HCT116 (cell line): ENCODE data around the gene CLDN15.

Source experiments
- ELF1 ChIP-seq: IDR thresholded peaks from 2 replicates; pipeline ENCODE4 v1.6.1; 2012; ENCODE audit warnings: low read depth, borderline replicate concordance
- JUND ChIP-seq: IDR thresholded peaks from 2 replicates; pipeline ENCODE4 v1.6.1; 2012
- MAX ChIP-seq: IDR thresholded peaks from 2 replicates; pipeline ENCODE4 v1.6.1; 2012
- POLR2A ChIP-seq: IDR thresholded peaks from 2 replicates; pipeline ENCODE4 v1.7.0; 2011; ENCODE audit warnings: borderline replicate concordance; ENCODE audit not compliant: insufficient read depth, insufficient read length; ENCODE audit errors: extremely low read depth
- POLR2AphosphoS5 ChIP-seq: IDR thresholded peaks from 2 replicates; pipeline ENCODE4 v1.6.1; 2011; ENCODE audit warnings: mild to moderate bottlenecking, low read depth, low read length, moderate library complexity
- RAD21 ChIP-seq: IDR thresholded peaks from 2 replicates; pipeline ENCODE4 v1.6.1; 2012; ENCODE audit warnings: low read depth, mild to moderate bottlenecking
- SIN3A ChIP-seq: IDR thresholded peaks from 2 replicates; pipeline ENCODE4 v1.6.1; 2012; ENCODE audit warnings: low read depth
- SP1 ChIP-seq: IDR thresholded peaks from 2 replicates; pipeline ENCODE4 v1.6.1; 2012; ENCODE audit warnings: low read depth
- ZFX ChIP-seq: fragments of 450-650 bp; IDR thresholded peaks from 2 replicates; pipeline ENCODE4 v1.6.1; 2017
- ZNF274 ChIP-seq: fragments of 200-500 bp; sonication (Bioruptor generic); IDR thresholded peaks from 2 replicates; pipeline ENCODE4 v1.6.1; 2014; ENCODE audit warnings: mild to moderate bottlenecking, low read depth, low read length, inconsistent platforms
- TF ChIP-seq, protein P1 (sequence below), 3 experiments: fragments of 200-600 bp in 1 of 3; sonication (generic) in 1 of 3; IDR thresholded peaks in 2 of 3; conservative IDR thresholded peaks in 1 of 3; 2 replicates each; pipeline ENCODE4 v1.5.1; 2012 to 2017; ENCODE audit warnings: low read depth in 2 of 3, low read length in 2 of 3, antibody characterized with exemption in 1 of 3, borderline replicate concordance in 1 of 3, control low read depth in 1 of 3, mild to moderate bottlenecking in 1 of 3, mixed read lengths in 1 of 3, mixed run types in 1 of 3, moderate library complexity in 1 of 3; ENCODE audit not compliant: insufficient read depth in 1 of 3
- TF ChIP-seq, protein P2 (sequence below): IDR thresholded peaks from 2 replicates; pipeline ENCODE4 v1.6.1; 2012

DNA sequence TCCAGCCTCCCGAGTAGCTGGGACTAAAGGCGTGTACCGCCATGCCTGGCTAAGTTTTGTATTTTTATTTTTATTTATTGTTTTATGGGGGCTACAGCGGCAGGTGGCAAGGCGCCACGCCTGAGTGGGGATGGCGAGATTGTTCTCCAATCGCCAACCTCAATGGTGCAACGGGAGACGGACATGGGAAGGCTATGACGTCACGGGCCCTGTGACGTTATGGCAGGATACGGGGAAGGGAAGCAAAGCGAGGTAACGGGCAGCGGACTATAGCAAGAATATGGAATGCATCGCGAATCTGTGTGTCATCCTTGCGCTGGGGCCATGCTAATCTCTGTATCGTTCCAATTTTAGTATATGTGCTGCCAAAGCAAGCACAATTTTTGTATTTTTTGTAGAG lies 32.1 kb upstream of the CLDN15 start:
- no peak for TF ChIP-seq ZNF274
- no peak for TF ChIP-seq POLR2AphosphoS5
- no peak for TF ChIP-seq SP1
- no peak for TF ChIP-seq ZFX
- TF ChIP-seq, protein P1, sequence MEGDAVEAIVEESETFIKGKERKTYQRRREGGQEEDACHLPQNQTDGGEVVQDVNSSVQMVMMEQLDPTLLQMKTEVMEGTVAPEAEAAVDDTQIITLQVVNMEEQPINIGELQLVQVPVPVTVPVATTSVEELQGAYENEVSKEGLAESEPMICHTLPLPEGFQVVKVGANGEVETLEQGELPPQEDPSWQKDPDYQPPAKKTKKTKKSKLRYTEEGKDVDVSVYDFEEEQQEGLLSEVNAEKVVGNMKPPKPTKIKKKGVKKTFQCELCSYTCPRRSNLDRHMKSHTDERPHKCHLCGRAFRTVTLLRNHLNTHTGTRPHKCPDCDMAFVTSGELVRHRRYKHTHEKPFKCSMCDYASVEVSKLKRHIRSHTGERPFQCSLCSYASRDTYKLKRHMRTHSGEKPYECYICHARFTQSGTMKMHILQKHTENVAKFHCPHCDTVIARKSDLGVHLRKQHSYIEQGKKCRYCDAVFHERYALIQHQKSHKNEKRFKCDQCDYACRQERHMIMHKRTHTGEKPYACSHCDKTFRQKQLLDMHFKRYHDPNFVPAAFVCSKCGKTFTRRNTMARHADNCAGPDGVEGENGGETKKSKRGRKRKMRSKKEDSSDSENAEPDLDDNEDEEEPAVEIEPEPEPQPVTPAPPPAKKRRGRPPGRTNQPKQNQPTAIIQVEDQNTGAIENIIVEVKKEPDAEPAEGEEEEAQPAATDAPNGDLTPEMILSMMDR (IDR thresholded peaks at IDR 0.05 in 2 of 3, conservative IDR thresholded peaks at IDR 0.05 in 1 of 3; ENCODE audit: borderline replicate concordance in 1 of 3, insufficient read depth in 1 of 3, low read depth in 2 of 3, low read length in 2 of 3) = no peak
- TF ChIP-seq POLR2A = no peak
- TF ChIP-seq RAD21 = no peak
- TF ChIP-seq, protein P2, sequence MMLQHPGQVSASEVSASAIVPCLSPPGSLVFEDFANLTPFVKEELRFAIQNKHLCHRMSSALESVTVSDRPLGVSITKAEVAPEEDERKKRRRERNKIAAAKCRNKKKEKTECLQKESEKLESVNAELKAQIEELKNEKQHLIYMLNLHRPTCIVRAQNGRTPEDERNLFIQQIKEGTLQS = no peak
- no peak for TF ChIP-seq MAX
- no peak for TF ChIP-seq ELF1
- no peak for TF ChIP-seq SIN3A
- no peak for TF ChIP-seq JUND
